GM03348 (cell line): ENCODE results near the gene OR10P1.

ENCODE experiments used
- DNase-seq: peaks from one replicate; pipeline ENCODE4 v3.0.0; 2012; ENCODE audit warnings: low spot score

Gene OR10P1

GRCh38 chr12:55685671-55686070, 49.0 kb downstream of the OR10P1 start:
- DNase-seq, result no peak

GRCh38 chr12:55686366-55687010, 49.8 kb downstream of the OR10P1 start:
- no peak for DNase-seq
